Endothelial cell of umbilical vein (primary cell): Measurements from ENCODE around the gene CA11. TPM values are rescaled to one million over a fixed set of nuclear protein-coding genes. Genes with fewer than 3 reads are reported as not detected.

ENCODE experiments used
- BruUV-seq: library from RNA; stranded (reverse); fragments of 400-500 nt; replicated peaks from 2 replicates; lab custom pipeline; 2021; lab: Mats Ljungman, UMichigan
- CTCF ChIA-PET: fragments of 300-600, 350-600 bp; sonication (Branson Sonifier 250); formaldehyde crosslinking; loops from one replicate; lab custom pipeline; 2021; ENCODE audit warnings: antibody characterized with exemption, inconsistent platforms; lab: Charles Lee
- POLR2A ChIA-PET: fragments of 300-600, 350-600 bp; sonication (Branson Sonifier 250); formaldehyde crosslinking; loops from one replicate; lab custom pipeline; 2021; ENCODE audit warnings: antibody characterized with exemption, inconsistent platforms; lab: Charles Lee
- DNase-seq: peaks from one replicate; pipeline ENCODE4 v3.0.0-alpha.2; 2011; ENCODE audit warnings: low read depth, low spot score
- FAIRE-seq: peaks from 2 replicates; lab custom pipeline; 2011; peaks lifted over from hg19 to GRCh38; lab: Jason Lieb, UNC
- H2AFZ ChIP-seq: 2 replicates; pipeline ENCODE4 v1.6.0; 2012; ENCODE audit warnings: low read depth, low read length, control low read depth, inconsistent platforms
- H3K27ac ChIP-seq: 2 replicates; pipeline ENCODE4 v1.5.1; 2011; ENCODE audit warnings: low read depth, mild to moderate bottlenecking, control low read depth, low read length, moderate library complexity; ENCODE audit not compliant: insufficient read depth
- H3K27me3 ChIP-seq, 2 experiments: 2 replicates each; pipeline versions ENCODE4 v1.6.0 to v1.6.1; 2011; ENCODE audit warnings: low read length in 2 of 2, mixed read lengths in 1 of 2; ENCODE audit not compliant: control insufficient read depth in 2 of 2, insufficient read depth in 2 of 2
- H3K36me3 ChIP-seq, 2 experiments: 2 replicates in 1 of 2; 3 replicates in 1 of 2; pipeline ENCODE4 v1.5.1; 2011; ENCODE audit warnings: low read length in 2 of 2, mild to moderate bottlenecking in 1 of 2, moderate library complexity in 1 of 2; ENCODE audit not compliant: control insufficient read depth in 2 of 2, insufficient read depth in 2 of 2; ENCODE audit errors: extremely low read depth in 1 of 2
- H3K4me1 ChIP-seq: 3 replicates; pipeline ENCODE4 v1.5.1; 2011; ENCODE audit warnings: mild to moderate bottlenecking, low read length; ENCODE audit not compliant: control insufficient read depth, insufficient read depth; ENCODE audit errors: extremely low read depth
- H3K4me2 ChIP-seq: 2 replicates; pipeline ENCODE4 v1.6.1; 2011; ENCODE audit warnings: low read length, control low read depth, mixed read lengths; ENCODE audit not compliant: insufficient read depth
- H3K4me3 ChIP-seq, 3 experiments: fragments of 200-600 bp in 1 of 3; sonication (generic), shearing (Covaris generic) in 1 of 3; replicated peaks in 1 of 3; 2 replicates each; pipeline ENCODE4 v1.5.1; 2011 to 2016; ENCODE audit warnings: control low read depth in 3 of 3, low read length in 3 of 3, mild to moderate bottlenecking in 2 of 3, inconsistent platforms in 1 of 3, low read depth in 1 of 3, moderate library complexity in 1 of 3; ENCODE audit not compliant: insufficient read depth in 1 of 3
- H3K79me2 ChIP-seq: 2 replicates; pipeline ENCODE4 v1.6.0; 2012; ENCODE audit warnings: low read length, inconsistent platforms; ENCODE audit not compliant: control insufficient read depth, insufficient read depth
- H3K9ac ChIP-seq: replicated peaks from 2 replicates; pipeline ENCODE3; 2011; ENCODE audit warnings: low read length, control low read depth; ENCODE audit not compliant: insufficient read depth; ENCODE audit errors: extremely low read depth
- H3K9me1 ChIP-seq: replicated peaks from 3 replicates; pipeline ENCODE4 v1.6.0; 2011; ENCODE audit warnings: mild to moderate bottlenecking, low read length; ENCODE audit not compliant: control insufficient read depth, insufficient read depth; ENCODE audit errors: extremely low read depth
- H3K9me3 ChIP-seq: replicated peaks from 2 replicates; pipeline ENCODE4 v1.5.1; 2012; ENCODE audit warnings: low read length, inconsistent platforms; ENCODE audit not compliant: control insufficient read depth, insufficient read depth
- H4K20me1 ChIP-seq: replicated peaks from 2 replicates; pipeline ENCODE3; 2011; ENCODE audit warnings: mild to moderate bottlenecking, low read length; ENCODE audit not compliant: control insufficient read depth, insufficient read depth; ENCODE audit errors: extremely low read depth
- EZH2 ChIP-seq: IDR thresholded peaks from 2 replicates; pipeline ENCODE4 v1.6.1; 2012; ENCODE audit warnings: borderline replicate concordance, low read depth, mild to moderate bottlenecking, moderate library complexity, low read length, inconsistent platforms; ENCODE audit not compliant: severe bottlenecking
- FOS ChIP-seq: IDR thresholded peaks from 2 replicates; pipeline ENCODE4 v1.6.1; 2011; ENCODE audit warnings: mild to moderate bottlenecking, low read length, moderate library complexity, borderline replicate concordance; ENCODE audit not compliant: insufficient read depth
- GATA2 ChIP-seq: IDR thresholded peaks from 2 replicates; pipeline ENCODE4 v1.7.0; 2011; ENCODE audit warnings: low read depth, mild to moderate bottlenecking, moderate library complexity, mixed read lengths, low read length; ENCODE audit not compliant: insufficient read length, insufficient read depth
- JUN ChIP-seq: IDR thresholded peaks from 2 replicates; pipeline ENCODE4 v1.6.1; 2011; ENCODE audit warnings: borderline replicate concordance, low read depth; ENCODE audit not compliant: insufficient read length, insufficient read depth
- MAX ChIP-seq: IDR thresholded peaks from 2 replicates; pipeline ENCODE4 v1.6.1; 2011; ENCODE audit not compliant: insufficient read depth, insufficient read length
- MYC ChIP-seq: IDR thresholded peaks from one replicate; pipeline ENCODE4 v1.6.1; 2011; ENCODE audit warnings: mild to moderate bottlenecking, low read depth, low read length
- POLR2A ChIP-seq: IDR thresholded peaks from 2 replicates; pipeline ENCODE4 v1.6.1; 2012; ENCODE audit warnings: low read depth, mild to moderate bottlenecking, control low read depth, low read length
- POLR2AphosphoS5 ChIP-seq: IDR thresholded peaks from 2 replicates; pipeline ENCODE4 v1.6.1; 2012; ENCODE audit warnings: low read depth, mild to moderate bottlenecking, control low read depth, low read length, moderate library complexity; ENCODE audit not compliant: insufficient read depth
- dilution Hi-C: fragments of 300-500 bp; cut with MboI; formaldehyde crosslinking; loops from one replicate; pipeline ENCODE4 v1.15.0; 2019; ENCODE audit warnings: low sequenced_read_pairs; ENCODE audit not compliant: extremely low pct_ligation_motif_present
- intact Hi-C: fragments of 100-400 bp; cut with micrococcal nuclease; formaldehyde crosslinking; loops from one replicate; pipeline ENCODE4 v1.10.0; 2022
- polyA plus RNA-seq, 4 experiments: library from polyadenylated mRNA; depleted of rRNA in 3 of 4; stranded (reverse) in 3 of 4; unstranded in 1 of 4; fragments of >200 nt; gene quantifications; 2 replicates each; pipeline versions ENCODE4 v1.2.1 to v1.2.3, GENCODE V29; 2011 to 2012; ENCODE audit warnings: missing spikeins in 1 of 4
- total RNA-seq: library from RNA; stranded (reverse); gene quantifications from 2 replicates; pipeline ENCODE4 v1.2.3, GENCODE V29; 2021
- TF ChIP-seq, protein P1 (sequence below), 2 donors: IDR thresholded peaks; 1 replicate in 1 of 2; 2 replicates in 1 of 2; pipeline ENCODE4 v1.5.1; 2011; ENCODE audit warnings: low read length in 2 of 2, mild to moderate bottlenecking in 2 of 2, moderate library complexity in 2 of 2, control low read depth in 1 of 2, inconsistent platforms in 1 of 2, low read depth in 1 of 2; ENCODE audit not compliant: insufficient read depth in 1 of 2; ENCODE audit errors: extremely low read depth in 1 of 2

CA11 gene
- total and polyA plus RNA-seq, 2 donors (not counting 3 experiments of a cell fraction or from before 2014, with no cell fraction given) = 2.8 to 4.7 TPM

GRCh38 chr19:48595833-48596232, 50.2 kb downstream of the CA11 start:
- dilution Hi-C loops (no loop called here), intact Hi-C loops (no loop called here)
- no peak for TF ChIP-seq POLR2AphosphoS5
- TF ChIP-seq MAX = no peak
- Histone ChIP-seq H3K9ac (no peak overlapping the region), H3K4me3 (no peak overlapping the region), H3K36me3 (no peaks in the 10 kb centered on the region), H3K4me2 (no peak overlapping the region), H4K20me1 (no peaks in the 10 kb centered on the region), H3K9me3 (no peaks in the 10 kb centered on the region), H3K27ac (no peak overlapping the region), H3K79me2 (no peaks in the 10 kb centered on the region), H3K4me1 (no peaks in the 10 kb centered on the region), H2AFZ (no peak overlapping the region), H3K27me3 (no peaks in the 10 kb centered on the region), H3K9me1 (no peaks in the 10 kb centered on the region)
- DNase-seq (no peak), FAIRE-seq (no peak)
- POLR2A ChIA-PET = interaction anchor here (0.6 kb wide), 1 partner anchor 25 kb away, joined by 4 read pairs; no protein-coding TSS in a partner anchor
- CTCF ChIA-PET = interaction anchor here (1.3 kb wide), 1 partner anchor 11 kb away, joined by 4 read pairs; no protein-coding TSS in a partner anchor
- no TSS peak for BruUV-seq

DNA sequence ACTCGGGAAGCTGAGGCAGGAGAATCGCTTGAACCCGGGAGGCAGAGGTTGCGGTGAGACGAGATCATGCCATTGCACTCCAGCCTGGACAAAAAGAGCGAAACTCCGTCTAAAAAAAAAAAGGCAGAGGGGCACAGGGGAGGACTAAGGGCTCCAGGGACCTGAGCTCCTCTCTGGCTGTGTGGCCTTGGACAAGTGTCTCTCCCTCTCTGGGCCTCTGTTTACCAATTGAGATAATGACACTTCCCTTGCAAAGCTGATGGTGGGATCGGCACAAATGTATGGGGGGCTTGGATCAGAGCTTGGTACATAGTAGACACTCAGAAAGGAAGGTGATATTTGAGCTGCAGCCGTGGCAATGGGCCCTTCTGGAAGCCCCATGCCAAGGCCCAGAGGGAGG, 50.8 kb downstream of the CA11 start:
- POLR2A ChIA-PET = no interaction called here
- FAIRE-seq (no peak), DNase-seq (no peak)
- no peak overlapping the region for H3K27ac ChIP-seq
- no peaks in the 10 kb centered on the region for H3K79me2 ChIP-seq
- H3K4me2 ChIP-seq = no peak overlapping the region
- intact Hi-C loops = no loop called here
- no peaks in the 10 kb centered on the region for H3K4me1 ChIP-seq
- CTCF ChIA-PET = interaction anchor here (1.3 kb wide), 1 partner anchor 11 kb away, joined by 4 read pairs; no protein-coding TSS in a partner anchor
- no peak overlapping the region for H3K4me3 ChIP-seq
- TF ChIP-seq POLR2AphosphoS5 (no peak), JUN (no peak), MAX (no peak), MYC (no peak), EZH2 (no peak), GATA2 (no peak), POLR2A (no peak), FOS (no peak)
- TF ChIP-seq, protein P1, sequence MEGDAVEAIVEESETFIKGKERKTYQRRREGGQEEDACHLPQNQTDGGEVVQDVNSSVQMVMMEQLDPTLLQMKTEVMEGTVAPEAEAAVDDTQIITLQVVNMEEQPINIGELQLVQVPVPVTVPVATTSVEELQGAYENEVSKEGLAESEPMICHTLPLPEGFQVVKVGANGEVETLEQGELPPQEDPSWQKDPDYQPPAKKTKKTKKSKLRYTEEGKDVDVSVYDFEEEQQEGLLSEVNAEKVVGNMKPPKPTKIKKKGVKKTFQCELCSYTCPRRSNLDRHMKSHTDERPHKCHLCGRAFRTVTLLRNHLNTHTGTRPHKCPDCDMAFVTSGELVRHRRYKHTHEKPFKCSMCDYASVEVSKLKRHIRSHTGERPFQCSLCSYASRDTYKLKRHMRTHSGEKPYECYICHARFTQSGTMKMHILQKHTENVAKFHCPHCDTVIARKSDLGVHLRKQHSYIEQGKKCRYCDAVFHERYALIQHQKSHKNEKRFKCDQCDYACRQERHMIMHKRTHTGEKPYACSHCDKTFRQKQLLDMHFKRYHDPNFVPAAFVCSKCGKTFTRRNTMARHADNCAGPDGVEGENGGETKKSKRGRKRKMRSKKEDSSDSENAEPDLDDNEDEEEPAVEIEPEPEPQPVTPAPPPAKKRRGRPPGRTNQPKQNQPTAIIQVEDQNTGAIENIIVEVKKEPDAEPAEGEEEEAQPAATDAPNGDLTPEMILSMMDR (IDR thresholded peaks at IDR 0.05; ENCODE audit: extremely low read depth in 1 of 2, insufficient read depth in 1 of 2, low read depth in 1 of 2, low read length in 2 of 2) = no peak
- no peaks in the 10 kb centered on the region for H3K36me3 ChIP-seq
- no peaks in the 10 kb centered on the region for H3K27me3 ChIP-seq
- no peaks in the 10 kb centered on the region for H4K20me1 ChIP-seq
- no peaks in the 10 kb centered on the region for H3K9me1 ChIP-seq
- no peaks in the 10 kb centered on the region for H3K9me3 ChIP-seq
- dilution Hi-C loops = no loop called here
- no peak overlapping the region for H2AFZ ChIP-seq
- no peak overlapping the region for H3K9ac ChIP-seq
- BruUV-seq = no TSS peak
